Common myeloid progenitor, CD34-positive (primary cell): Measurements from ENCODE around the gene ADRA2C.

ENCODE experiments used
- CTCF ChIA-PET: fragments of 350-600 bp; sonication (Branson Sonifier 250); formaldehyde crosslinking; loops from one replicate; lab custom pipeline; 2021; ENCODE audit warnings: antibody characterized with exemption; lab: Charles Lee
- POLR2A ChIA-PET: fragments of 350-600 bp; sonication (Branson Sonifier 250); formaldehyde crosslinking; loops from one replicate; lab custom pipeline; 2021; ENCODE audit warnings: antibody characterized with exemption; lab: Charles Lee
- DNase-seq, 3 donors: peaks; one replicate each; pipeline versions ENCODE4 v3.0.0 to v3.0.0-alpha.2; 2013
- H3K27ac ChIP-seq, 2 experiments: 1 replicate in 1 of 2; 2 replicates in 1 of 2; pipeline ENCODE4 v1.7.0; 2013; ENCODE audit warnings: inconsistent platforms in 2 of 2, low read length in 2 of 2, mild to moderate bottlenecking in 2 of 2, low read depth in 1 of 2, moderate library complexity in 1 of 2; ENCODE audit not compliant: severe bottlenecking in 2 of 2, insufficient read depth in 1 of 2, poor library complexity in 1 of 2
- H3K27me3 ChIP-seq, 5 experiments: replicated peaks in 2 of 5; 1 replicate in 3 of 5; 2 replicates in 2 of 5; pipeline versions ENCODE4 v1.6.1 to v1.7.0; 2013; ENCODE audit warnings: low read length in 4 of 5, mild to moderate bottlenecking in 2 of 5, moderate library complexity in 2 of 5, inconsistent platforms in 1 of 5; ENCODE audit not compliant: insufficient read depth in 5 of 5, control insufficient read depth in 4 of 5
- H3K36me3 ChIP-seq, 4 experiments: 1 replicate in 2 of 4; 2 replicates in 2 of 4; pipeline versions ENCODE4 v1.6.1 to v1.7.0; 2013; ENCODE audit warnings: low read length in 3 of 4, control low read depth in 1 of 4, mild to moderate bottlenecking in 1 of 4; ENCODE audit not compliant: control insufficient read depth in 4 of 4, insufficient read depth in 4 of 4
- H3K4me1 ChIP-seq, 4 experiments: 1 replicate in 3 of 4; 2 replicates in 1 of 4; pipeline versions ENCODE4 v1.6.1 to v1.7.1; 2013; ENCODE audit warnings: low read length in 3 of 4, mild to moderate bottlenecking in 3 of 4, control low read depth in 1 of 4, inconsistent platforms in 1 of 4, moderate library complexity in 1 of 4; ENCODE audit not compliant: control insufficient read depth in 4 of 4, insufficient read depth in 4 of 4; ENCODE audit errors: control extremely low read depth in 1 of 4
- H3K4me3 ChIP-seq, 7 experiments: 1 replicate in 4 of 7; 2 replicates in 3 of 7; pipeline versions ENCODE4 v1.5.1 to v1.7.0; 2013; ENCODE audit warnings: mild to moderate bottlenecking in 7 of 7, low read length in 6 of 7, moderate library complexity in 6 of 7, inconsistent platforms in 2 of 7, low read depth in 2 of 7, control low read depth in 1 of 7; ENCODE audit not compliant: insufficient read depth in 4 of 7, control insufficient read depth in 1 of 7; ENCODE audit errors: extremely low read depth in 1 of 7
- H3K9me3 ChIP-seq, 5 experiments: 1 replicate in 4 of 5; 2 replicates in 1 of 5; pipeline versions ENCODE4 v1.6.1 to v1.7.1; 2013; ENCODE audit warnings: low read length in 4 of 5, mild to moderate bottlenecking in 2 of 5, inconsistent platforms in 1 of 5, low read depth in 1 of 5, moderate library complexity in 1 of 5; ENCODE audit not compliant: control insufficient read depth in 4 of 5, insufficient read depth in 2 of 5; ENCODE audit errors: control extremely low read depth in 1 of 5
- WGBS: methylation state at CpG from one replicate; pipeline ENCODE4 v1.1.5; 2013; ENCODE audit not compliant: insufficient coverage; 5-methylcytosine and 5-hydroxymethylcytosine counted together

Gene ADRA2C

DNA sequence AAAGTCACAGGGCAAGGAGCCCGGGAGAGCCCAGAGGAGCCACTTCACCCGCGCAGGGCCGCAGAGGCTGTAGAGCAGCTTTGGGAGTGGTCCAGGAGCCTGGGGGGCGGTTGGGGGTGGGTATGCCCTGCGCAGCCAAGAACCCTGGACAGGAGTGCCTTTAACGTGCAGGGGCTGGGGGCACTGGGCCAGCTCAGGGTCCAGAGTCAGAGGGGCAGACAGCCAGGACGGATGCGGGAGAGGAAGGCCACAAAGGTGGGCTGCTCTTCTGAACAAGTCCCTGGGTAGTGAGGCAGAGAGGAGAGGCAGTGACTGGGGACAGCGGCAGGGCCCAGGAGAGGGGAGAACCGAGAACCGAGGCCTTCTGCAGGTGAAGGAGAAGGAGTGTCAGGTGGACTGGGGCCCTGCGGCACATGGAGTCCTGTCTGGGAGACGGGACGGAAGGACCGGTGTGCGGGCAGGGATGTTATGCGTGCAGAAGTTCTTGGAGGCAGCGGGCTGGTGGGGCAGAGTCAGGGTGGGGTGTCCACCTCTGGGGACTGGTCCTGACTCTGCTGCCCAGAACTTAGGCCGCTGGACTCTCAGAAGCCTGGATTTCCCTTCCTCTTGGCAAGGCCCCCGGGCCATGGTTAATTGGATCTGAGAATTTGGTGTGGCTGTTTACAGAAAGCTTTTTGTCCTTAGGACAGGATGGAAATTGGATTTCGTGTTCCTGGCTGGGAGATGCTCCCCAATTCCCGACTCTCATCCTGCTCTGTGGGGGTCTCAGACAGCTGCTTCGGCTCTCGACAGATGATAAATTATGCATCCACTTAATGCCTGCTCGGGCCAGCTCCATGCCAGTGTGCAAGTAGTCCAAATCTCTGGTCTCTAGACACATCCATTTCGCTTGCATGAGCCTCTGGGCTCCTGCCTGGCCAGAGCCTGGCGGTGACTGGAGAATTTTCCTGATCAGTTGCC lies 31.9 kb downstream of the ADRA2C start:
- Histone ChIP-seq H3K27ac (no peak overlapping the region), H3K36me3 (no peaks in the 10 kb centered on the region), H3K9me3 (peaks cover 0 to 20% (median 3%) of the 10 kb centered on the region in 5 experiments), H3K4me3 (no peak overlapping the region), H3K4me1 (peaks cover 0 to 5% (median 0%) of the 10 kb centered on the region in 4 experiments), H3K27me3 (peaks cover 0 to 24% (median 4%) of the 10 kb centered on the region in 5 experiments)
- ChIA-PET CTCF (interaction anchor here (1.2 kb wide), 1 partner anchor 25 kb away, joined by 3 read pairs; no protein-coding TSS in a partner anchor), POLR2A (no interaction called here)
- WGBS, result 92% methylated on average over 26 of the region's 28 CpGs
- DNase-seq, result no peak

GRCh38 chr4:3799496-3799895 lies 33.3 kb downstream of the ADRA2C start:
- Histone ChIP-seq H3K4me1 (peaks cover 0 to 5% (median 0%) of the 10 kb centered on the region in 4 experiments), H3K9me3 (peaks cover 0 to 20% (median 3%) of the 10 kb centered on the region in 5 experiments), H3K36me3 (no peaks in the 10 kb centered on the region), H3K4me3 (no peak overlapping the region), H3K27me3 (peaks cover 0 to 35% (median 4%) of the 10 kb centered on the region in 5 experiments), H3K27ac (no peak overlapping the region)
- DNase-seq, result no peak
- POLR2A ChIA-PET, result no interaction called here
- CTCF ChIA-PET, result interaction anchor here (1.2 kb wide), 1 partner anchor 23 kb away, joined by 3 read pairs; no protein-coding TSS in a partner anchor
- WGBS, result 95% methylated on average over 12 of the region's 13 CpGs

DNA sequence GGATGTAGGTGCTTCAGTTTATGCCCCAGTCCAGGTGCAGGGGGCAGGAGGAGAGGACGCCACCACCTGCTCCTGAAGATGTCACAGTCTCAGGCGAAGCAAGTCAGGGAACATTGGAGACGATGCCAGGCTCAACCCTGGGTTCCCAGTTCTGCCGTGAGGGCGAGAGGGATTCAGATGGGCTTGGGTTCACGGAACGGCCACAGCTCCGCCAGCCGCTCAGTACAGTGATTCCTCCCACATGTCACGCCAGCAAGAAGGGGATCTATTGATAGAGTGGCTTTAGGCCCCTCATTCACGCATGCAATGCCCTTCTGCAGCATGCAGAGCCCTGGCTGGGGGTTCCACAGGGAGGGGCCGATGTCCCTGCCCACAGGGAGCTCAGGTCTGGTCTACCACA lies 34.2 kb downstream of the ADRA2C start:
- peaks cover 0 to 35% (median 4%) of the 10 kb centered on the region in 5 experiments for H3K27me3 ChIP-seq
- no peak for DNase-seq
- ChIA-PET CTCF (no interaction called here), POLR2A (no interaction called here)
- H3K27ac ChIP-seq, result no peak overlapping the region
- no peaks in the 10 kb centered on the region for H3K36me3 ChIP-seq
- no peak overlapping the region for H3K4me3 ChIP-seq
- peaks cover 0 to 5% (median 0%) of the 10 kb centered on the region in 4 experiments for H3K4me1 ChIP-seq
- 82% methylated on average over 12 of the region's 12 CpGs for WGBS
- peaks cover 0 to 15% (median 1%) of the 10 kb centered on the region in 5 experiments for H3K9me3 ChIP-seq

GRCh38 chr4:3801521-3801920 lies 35.3 kb downstream of the ADRA2C start:
- Histone ChIP-seq H3K36me3 (no peaks in the 10 kb centered on the region), H3K4me1 (peaks cover 0 to 5% (median 0%) of the 10 kb centered on the region in 4 experiments), H3K9me3 (peaks cover 0 to 5% (median 0%) of the 10 kb centered on the region in 5 experiments), H3K27me3 (peaks cover 1 to 39% (median 4%) of the 10 kb centered on the region in 5 experiments), H3K4me3 (no peak overlapping the region), H3K27ac (no peak overlapping the region)
- 100% methylated on average over 5 of the region's 8 CpGs for WGBS
- ChIA-PET POLR2A (no interaction called here), CTCF (no interaction called here)
- no peak for DNase-seq

DNA sequence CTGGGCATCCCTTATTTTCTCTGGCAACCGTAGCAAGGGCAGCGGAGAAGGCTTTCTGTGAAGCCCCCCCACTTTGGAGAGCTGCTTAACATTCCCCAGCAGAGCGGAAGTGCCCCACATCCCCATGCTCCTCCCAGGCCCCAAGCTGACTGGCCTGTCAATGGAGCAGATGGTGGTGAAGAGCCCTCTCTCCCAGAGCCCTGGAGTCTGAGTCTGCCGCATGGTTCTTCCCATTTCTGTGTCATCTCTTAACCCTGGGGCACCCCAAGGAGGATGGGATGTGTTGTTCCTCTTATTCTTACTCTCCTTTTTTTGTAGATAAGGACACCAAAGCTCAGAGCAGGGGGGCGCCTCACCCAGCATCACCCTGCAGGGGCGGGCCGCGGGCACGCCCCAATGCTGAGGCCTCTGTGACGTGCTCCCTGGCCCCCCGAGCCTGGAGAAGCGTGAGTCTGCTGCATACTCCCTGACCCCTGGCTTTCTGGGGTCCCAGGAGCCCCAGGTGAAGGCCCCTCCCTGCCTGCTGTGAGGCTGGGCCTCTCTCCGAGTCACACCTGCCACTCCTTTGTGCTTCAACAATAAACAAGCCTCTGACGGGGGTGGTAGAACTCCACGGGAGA lies 35.9 kb downstream of the ADRA2C start:
- no peak for DNase-seq
- Histone ChIP-seq H3K36me3 (no peaks in the 10 kb centered on the region), H3K9me3 (no peaks in the 10 kb centered on the region), H3K27me3 (peaks cover 2 to 39% (median 4%) of the 10 kb centered on the region in 5 experiments), H3K27ac (no peak overlapping the region), H3K4me3 (no peak overlapping the region), H3K4me1 (peaks cover 0 to 5% (median 0%) of the 10 kb centered on the region in 4 experiments)
- 70% methylated on average over 8 of the region's 15 CpGs for WGBS
- POLR2A ChIA-PET, result no interaction called here
- CTCF ChIA-PET, result no interaction called here

DNA sequence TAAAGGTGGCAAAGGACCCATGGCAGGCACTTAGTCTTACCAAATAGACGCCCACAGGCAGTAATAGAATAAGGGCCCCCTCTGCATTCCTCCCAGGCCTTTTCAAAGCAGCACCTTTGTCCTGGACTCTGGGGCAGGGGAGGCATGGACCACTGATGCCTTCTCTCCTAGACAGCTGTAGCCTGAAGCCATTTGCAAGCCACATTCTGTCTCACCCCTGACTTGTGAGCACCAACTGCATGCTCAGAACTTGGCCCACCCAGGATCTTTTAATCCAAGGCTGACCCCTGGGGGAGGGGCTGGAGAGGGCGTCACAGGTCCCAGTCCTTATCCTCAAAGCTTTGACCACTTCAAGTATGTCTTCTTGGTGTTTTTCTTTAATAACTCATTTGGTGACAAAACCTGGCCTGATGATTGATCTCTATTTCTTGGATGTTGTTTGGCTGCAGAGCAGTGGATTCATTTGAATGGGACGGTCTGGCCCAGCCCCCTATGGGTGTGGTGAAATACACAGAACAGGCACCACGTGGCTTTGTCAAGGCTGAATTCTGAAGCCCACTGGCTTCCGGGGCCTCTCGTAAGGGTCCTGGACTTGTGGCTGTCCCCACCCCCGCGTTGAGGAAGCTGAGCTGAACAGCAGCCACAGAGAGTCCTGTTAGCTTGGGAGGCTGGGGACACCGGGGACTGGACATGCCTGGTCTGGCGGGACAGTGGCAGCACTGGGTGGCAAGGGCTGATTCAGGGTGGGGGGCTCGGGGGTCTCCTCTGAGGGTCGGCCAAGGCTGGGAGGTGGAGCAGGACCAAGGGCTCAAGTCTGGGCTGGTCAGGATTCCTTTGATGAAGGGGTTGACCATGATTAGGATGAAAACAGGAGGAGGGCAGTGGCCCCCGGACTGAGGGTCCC lies 36.6 kb downstream of the ADRA2C start:
- no peaks in the 10 kb centered on the region for H3K36me3 ChIP-seq
- H3K27ac ChIP-seq, result no peak overlapping the region
- no peak for DNase-seq
- H3K4me3 ChIP-seq, result no peak overlapping the region
- ChIA-PET POLR2A (no interaction called here), CTCF (no interaction called here)
- peaks cover 0 to 5% (median 0%) of the 10 kb centered on the region in 4 experiments for H3K4me1 ChIP-seq
- H3K27me3 ChIP-seq, result peaks cover 2 to 46% (median 7%) of the 10 kb centered on the region in 5 experiments
- H3K9me3 ChIP-seq, result no peaks in the 10 kb centered on the region
- 57% methylated on average over 9 of the region's 13 CpGs for WGBS
